Measurements from ENCODE around the gene SLC9A4.

Gene SLC9A4

DNA sequence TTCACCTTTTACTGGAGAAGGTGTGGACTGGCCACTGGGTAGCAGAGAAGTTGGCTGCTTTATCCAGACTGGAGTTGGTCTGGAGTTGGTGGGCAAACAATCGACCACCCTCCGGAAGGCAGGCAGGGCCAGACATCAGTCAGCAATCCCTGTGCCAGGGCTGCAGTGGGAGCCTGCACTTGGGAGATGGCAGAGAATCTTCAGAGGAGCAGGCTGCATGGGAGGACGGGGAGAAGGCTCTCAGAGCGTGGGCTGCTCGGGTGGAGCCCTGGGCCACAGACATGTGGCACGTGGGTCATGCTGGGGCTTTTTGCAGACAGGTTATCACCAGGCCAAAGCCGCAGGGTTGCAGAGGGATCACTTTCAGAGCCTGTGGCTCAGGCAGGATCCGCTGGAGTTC lies 29.6 kb downstream of the SLC9A4 start:
- DNase-seq (ENCODE audit: low spot score): no peak

DNA sequence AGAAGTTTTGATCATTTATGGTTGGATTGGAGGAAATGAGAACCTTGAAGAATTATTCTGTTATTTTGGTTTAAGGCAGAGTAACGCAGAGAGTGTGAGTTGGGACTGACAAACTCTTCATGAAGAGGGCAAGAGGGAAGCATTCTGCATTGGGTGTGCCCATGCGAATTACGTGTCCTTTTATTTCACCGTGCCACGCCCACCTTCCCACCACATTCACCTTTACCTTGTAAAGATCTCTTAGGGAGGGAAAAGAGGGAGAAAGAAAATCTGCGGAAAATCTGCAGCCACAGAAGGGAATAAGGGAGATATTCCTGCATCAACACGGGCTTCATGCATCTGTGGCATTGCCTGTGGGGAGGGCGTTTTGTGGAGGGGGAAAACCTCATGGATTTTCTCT lies 31.8 kb downstream of the SLC9A4 start:
- DNase-seq (ENCODE audit: low spot score): no peak

DNA sequence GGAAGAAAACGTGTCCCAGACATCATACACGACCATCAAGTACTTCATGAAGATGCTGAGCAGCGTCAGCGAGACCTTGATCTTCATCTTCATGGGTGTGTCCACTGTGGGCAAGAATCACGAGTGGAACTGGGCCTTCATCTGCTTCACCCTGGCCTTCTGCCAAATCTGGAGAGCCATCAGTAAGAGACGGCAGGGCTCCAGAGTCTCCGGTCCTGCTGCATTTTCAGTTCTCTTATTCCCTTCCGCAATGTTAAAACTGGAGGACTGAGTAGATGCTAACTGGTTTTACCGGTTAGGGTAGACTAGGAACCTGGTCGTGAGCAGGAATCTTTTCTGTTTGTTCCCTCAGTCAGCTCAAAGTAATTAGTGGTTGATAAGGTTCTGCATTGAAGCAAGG lies 32.3 kb downstream of the SLC9A4 start:
- peak; percentile 36 for DNase-seq (ENCODE audit: low spot score)

DNA sequence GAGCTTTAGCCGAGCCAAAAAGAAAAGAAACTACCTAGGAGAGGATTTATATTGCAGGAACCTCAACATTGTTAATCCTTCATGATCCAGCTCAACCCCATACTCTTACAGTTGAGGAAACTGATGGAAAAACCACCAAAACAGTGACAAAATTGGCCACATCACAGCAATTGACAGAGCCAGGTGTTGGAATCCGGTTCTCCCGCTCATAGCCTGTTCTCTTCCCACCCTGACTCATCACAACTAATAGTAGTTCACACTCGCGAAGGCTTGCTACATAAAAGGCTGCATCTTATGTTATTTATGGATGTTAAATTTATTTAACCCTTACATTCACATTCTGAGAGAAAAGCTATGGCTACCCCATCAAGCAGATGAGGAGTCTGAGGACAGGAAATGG lies 33.7 kb downstream of the SLC9A4 start:
- DNase-seq (ENCODE audit: low spot score): no peak

DNA sequence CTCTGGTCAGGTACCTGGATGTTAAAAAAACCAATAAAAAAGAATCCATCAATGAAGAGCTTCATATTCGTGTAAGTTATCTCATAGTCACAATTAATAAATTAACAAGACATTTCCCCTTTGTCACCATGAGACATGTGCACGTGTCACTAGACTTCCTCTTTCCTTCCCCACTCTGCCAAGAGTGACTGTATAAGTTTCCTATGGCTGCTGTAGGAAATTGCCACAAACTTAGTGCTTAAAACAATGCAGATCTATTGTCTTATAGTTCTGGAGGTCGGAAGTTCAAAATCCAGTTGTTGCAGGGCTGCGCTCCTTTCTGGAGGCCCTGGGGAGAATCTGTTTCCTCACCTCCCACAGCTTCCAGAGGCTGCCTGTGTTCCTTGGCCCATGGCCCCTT lies 35.8 kb downstream of the SLC9A4 start:
- no peak for DNase-seq (ENCODE audit: low spot score)

DNA sequence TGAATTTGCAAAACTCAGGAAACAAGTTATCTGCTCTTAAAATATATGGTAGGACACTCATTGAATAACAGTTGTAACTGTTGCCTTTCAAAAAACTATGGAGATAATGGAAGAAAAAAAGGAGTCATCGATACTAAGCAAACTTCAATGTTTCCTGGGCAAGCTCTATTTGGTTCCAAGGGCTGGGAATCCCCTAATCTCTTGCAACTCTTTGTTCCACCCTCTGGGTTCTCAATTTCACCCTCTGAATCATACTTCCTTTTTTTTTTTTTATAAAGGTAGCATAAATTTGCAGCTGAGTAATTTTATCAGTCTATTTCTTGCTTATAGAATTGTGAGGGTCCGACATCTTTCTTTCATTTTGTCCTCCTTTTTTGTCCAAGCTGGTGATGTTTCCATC lies 36.7 kb downstream of the SLC9A4 start:
- no peak for DNase-seq (ENCODE audit: low spot score)

DNA sequence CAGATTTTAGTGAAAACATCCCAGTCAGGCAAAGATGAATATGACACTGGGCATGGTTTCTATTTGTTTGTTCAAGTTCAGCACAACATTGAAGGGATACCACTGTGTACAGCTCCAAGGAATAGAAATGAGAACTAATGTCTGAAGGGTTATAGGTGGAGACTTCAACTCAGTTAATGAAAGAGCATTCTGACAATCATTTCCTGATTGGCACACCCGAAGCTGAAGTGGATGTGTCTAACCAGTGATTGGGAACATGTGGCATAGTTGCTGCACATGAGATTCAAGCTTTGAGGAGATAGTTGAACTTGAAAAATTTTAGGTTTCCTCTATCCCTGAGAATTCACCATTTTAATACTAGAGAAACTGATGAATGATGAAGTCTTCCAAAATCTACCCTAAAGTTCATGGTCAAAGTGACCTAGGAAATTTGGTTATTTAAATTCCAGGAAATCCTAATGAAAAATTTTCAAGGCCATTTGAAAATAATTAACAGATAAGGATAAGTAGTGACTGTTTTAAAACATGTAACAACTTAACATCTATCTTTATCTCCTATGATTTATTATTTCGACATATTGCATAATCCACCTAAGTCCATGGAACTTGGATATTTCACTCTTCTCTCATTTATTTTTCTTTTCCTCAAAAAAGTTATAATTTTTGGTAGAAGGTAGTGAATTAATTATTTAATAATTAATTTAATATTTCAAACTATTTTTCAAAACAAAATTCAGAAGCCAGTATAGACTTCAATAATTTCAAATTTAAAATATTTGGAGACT lies 38.0 kb downstream of the SLC9A4 start:
- no peak for DNase-seq (ENCODE audit: low spot score)

DNA sequence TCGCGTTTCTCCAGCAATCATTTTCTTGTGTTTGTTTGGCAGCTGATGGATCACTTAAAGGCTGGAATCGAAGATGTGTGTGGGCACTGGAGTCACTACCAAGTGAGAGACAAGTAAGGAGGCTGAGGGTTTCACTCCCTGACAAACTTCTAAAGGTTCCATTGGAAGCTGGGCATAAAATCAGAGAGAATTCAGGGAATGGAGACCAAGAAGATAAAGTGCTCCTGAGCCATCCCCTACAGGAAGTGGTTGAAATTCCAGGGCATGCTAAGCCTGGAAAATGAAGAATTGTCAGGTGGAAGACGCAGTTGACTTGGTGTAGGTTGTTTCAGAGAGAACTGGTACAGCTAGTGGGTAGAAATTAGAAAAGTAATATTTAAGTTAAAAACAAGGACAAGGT lies 39.1 kb downstream of the SLC9A4 start:
- DNase-seq (ENCODE audit: low spot score): no peak

DNA sequence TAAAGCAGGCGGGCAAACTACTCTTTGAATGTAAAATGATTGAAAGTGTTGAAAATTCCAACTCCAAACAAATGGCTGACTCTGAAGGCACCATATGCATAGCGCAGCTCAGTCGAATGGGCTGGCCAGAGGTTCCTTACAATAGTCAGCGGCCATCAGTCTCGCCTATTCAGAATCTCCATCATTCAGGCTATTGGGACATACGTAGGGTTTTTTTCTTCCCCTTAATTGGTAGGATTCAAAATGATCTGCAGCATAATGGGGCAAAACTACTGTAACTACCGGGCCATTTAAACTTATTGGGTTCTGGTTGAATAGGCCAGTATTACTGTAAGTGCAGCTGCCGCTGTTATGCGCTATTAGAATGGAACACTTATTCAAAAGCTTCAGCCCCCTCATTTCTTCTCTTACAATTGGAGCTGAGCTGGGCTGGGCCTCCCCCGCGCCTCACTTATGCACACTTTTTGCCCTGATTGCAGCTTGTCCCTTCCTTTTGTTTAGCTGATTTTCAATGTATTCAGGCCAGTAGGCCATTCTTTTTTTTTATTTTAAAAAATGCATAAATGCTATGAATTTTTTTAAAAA lies 40.4 kb downstream of the SLC9A4 start:
- no peak for DNase-seq (ENCODE audit: low spot score)

DNA sequence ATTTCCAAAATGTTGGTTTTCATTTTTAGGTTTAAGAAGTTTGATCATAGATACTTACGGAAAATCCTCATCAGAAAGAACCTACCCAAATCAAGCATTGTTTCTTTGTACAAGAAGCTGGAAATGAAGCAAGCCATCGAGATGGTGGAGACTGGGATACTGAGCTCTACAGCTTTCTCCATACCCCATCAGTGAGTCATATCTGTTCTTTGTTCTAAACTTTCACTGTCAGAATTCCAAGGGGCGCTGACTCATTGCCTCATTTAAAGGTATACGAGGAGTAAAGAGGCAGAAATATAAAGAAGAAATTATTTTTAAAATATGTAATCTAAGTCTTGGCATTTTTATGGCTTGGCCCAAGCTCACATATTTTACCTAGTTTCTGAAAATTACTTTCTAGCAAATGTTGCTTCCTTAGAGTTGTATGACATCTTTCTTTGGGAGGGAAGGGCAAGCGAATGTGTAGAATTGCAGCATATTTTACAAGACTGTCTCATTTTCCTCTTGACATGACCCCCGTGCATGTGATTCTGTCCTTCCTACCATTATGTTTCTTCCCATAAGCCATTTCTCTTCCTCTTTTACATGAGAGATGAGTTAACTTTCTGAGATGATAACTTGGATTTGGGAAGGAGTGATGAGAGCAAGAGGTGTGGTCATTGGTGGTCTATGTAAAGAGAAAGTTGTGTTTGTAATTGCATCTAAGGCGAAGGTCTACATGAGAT lies 41.2 kb downstream of the SLC9A4 start:
- DNase-seq (ENCODE audit: low spot score): no peak

DNA sequence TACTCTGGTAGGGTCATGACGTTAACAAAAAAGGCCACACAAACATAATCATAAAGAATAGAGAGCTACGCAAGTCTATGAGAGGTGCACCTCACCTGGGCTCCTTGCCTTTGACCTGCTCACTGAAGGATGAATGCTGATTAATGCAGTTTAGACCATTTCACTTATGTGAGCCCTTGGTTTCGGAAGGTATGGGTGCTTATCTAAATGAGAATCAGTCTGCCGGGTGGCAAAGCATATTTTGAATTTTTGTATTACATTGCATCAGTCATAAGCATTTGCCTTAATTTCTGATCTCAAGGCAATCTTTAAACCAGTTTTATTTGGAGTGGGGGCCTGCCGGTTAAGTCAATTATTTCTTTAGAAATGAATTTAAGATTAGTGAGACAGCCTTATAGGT lies 42.8 kb downstream of the SLC9A4 start:
- no peak for DNase-seq (ENCODE audit: low spot score)

DNA sequence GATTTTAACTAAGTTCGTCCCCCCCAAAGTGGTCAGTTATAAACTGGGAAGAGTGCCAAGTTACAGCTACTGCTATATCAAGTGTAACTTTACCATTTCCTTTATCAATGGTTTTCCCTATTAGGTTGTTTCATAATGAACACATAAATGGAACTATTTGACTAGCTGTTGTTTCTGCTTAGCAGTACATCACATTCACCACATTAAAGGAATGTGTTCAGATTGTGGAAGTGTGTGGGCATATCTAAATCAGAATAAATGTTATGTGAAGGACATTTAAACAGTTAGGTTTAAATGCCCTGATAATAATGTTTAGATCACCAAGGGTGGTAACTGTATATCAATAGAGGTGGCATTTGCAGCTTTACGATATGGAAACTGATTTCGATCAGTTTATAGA lies 45.1 kb downstream of the SLC9A4 start:
- DNase-seq (ENCODE audit: low spot score): no peak

DNA sequence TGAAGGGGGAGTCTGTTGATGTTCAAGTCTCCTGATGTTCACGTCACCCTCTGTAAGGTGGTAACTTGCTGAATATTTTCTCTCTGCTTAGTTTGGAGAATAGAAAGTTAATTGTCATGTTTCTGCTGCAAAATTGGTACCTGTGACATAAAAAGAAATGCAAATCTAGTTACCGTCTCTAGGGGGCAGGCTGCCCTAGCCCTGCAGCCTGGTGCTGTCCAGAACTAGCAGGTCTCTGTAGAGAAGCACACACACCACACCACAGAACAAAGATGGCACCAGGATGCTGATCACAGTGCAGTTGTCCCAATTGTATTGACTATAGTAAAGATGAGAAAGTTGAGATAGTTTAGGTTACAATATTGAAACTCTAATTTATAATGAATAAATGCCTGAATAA lies 47.0 kb downstream of the SLC9A4 start:
- DNase-seq (ENCODE audit: low spot score): peak; percentile 18

DNA sequence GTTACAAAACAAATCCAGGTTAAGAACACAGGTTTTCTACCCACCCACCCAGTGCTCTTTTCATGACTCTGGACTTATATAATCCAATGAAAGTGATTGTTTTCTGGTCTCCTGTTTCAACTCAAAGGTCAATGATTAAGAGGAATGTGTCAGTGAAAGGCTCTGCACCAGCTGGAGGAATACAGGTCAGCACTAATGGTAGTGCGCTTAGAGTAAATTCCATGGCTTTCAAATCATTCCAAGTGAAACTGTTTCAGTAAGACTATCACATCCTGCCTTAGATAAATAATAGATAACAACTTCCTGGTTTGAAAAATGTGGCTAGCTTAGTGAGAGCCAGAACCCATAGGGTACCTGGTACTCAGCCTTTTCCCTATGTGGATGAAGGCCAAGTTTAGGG lies 47.8 kb downstream of the SLC9A4 start:
- no peak for DNase-seq (ENCODE audit: low spot score)

DNA sequence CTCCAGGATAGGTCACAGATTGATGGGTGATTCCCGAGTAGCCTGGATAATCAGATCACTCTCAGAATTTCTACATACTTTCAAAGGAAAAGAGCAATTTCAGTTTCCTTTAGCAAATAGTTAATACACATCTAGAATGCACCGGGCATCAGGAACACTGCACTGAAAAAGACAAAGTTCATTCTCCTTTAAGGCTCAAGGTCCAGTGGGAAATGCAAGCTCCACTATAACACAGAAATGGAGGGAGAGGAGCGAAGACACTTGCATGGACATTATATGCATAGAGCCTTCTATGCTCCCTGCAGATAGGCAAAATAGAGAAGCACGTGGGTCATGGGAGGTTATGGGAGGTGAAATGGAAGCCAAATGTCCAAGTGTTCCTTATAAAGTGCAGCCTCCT lies 49.1 kb downstream of the SLC9A4 start:
- DNase-seq (ENCODE audit: low spot score): no peak

DNA sequence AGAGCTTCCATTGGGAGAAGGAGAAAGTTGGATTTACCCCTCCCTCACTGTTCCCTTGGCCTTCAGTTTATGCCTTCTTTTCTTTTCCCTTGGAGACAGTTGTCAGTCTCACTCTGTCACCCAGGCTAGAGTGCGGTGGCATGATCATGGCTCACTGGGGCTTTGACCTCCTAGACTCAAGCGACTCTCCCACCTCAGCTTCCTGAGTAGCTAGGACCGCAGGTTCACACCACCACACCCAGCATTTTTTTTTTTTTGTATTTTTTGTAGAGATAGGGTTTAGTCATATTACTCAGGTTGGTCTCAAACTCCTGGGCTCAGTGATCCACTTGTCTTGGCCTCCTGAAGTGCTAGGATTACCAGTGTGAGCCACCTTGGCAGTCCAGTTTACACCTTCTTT lies 49.9 kb downstream of the SLC9A4 start:
- DNase-seq (ENCODE audit: low spot score): no peak

DNA sequence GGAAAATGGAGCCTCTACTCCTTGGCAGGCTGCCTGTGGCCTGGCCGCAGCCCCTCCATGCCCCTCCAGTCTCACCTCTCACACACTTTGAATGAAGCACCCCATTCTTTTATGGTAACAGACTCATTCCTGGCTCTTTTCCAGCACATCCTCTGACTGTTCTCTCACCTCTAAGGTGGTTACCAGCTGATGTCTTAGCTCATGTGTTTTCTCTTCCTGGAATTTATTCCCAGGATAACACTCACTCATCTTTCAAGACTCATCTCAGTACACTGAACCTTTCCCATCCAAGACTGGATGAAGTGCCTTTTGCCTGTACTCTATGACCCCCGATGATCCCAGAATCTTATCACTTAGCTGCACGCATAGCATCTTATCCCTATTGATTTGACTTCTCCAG lies 50.6 kb downstream of the SLC9A4 start:
- no peak for DNase-seq (ENCODE audit: low spot score)

DNA sequence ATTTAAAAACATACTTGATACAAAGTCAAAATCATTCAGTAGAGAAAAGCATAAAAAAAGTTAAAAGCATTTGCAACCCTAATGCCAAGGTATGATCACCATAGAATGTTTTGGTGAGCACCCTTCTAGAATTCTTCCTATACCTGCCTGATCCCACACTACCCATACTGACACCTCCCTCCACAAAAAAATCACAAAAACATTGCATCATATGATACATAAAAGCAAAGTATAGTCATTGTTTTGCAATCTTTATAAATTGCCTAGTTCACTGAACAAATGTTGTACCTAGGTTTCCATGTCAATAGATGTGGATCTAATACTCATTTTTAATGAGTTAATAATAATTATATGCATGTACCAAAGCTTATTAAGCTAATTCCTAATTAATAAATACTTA lies 54.1 kb downstream of the SLC9A4 start:
- DNase-seq (ENCODE audit: low spot score): no peak

DNA sequence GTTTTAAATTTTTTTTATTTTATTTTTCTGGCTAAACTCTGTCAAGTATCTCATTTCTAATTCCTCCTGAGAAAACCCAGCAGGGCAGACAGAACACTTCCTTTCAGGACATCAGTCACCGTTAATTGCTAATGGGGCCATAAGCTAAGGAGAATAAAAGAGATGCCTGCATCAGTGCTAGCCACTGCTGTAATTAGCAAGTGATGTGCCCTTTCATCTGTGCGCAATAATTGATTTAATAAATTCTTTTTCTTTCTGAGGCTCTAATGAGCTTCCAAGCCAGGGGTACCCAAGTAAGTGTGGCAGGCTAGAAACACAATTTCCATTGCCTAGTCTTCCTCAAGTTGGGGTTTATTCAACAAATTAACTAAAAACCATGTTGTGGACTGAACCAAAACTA lies 65.5 kb downstream of the SLC9A4 start:
- no peak for DNase-seq (ENCODE audit: low spot score)

DNA sequence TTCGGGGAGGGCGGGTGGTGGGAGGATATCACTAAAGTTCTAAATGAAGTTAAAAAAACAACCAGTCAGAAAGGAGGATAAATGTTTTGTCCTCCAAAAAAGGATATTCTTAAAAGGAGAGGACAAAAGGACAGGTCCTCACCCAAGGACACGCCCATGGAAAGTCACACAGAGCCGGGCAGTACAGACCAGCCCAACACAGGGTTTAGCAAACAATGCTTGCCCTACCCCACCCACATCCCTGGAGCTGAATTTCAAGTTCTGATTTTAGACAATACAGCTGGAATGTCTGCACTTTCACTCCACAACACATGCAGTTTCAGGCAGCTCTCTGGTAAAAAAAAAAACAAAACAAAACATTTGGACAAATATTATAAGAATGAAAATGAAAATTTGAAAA lies 67.9 kb downstream of the SLC9A4 start:
- DNase-seq (ENCODE audit: low spot score): no peak

DNA sequence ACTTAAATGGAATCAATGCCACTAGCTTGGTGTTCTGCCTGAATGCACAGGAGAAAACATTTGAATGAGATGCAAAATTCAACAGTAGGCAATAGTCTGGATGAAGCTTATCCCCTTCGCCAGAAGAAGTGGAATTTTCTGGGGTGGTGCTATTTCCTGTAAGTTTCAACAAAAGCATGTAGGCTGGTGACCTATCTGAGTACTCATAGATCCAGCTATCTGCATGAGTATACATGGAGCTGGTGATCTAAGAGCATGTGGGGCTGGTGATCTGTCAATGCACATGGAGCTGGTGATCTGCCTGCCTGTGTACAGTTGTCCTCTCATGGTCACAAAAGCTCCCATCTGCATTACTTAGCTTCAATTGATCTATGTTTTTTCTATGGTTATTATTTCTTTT lies 71.2 kb downstream of the SLC9A4 start:
- no peak for DNase-seq (ENCODE audit: low spot score)

DNA sequence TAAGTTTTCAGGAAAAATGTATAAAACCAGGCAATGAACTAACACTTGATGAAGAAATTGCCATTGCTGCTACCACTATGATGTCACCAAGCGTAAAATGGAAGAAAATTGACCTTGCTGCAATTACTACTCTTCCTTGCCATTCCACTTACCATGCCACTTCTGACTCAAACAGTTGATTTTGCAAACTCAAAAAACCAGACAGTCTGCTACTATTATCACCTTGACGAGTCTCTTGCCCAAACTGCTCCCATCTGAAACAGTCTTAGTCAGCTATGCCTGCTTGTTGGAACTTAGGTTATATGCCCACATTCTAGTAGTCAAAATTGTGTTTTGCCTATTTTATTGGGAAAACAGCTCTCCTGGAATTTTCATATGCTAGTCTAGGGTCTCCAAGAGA lies 74.4 kb downstream of the SLC9A4 start:
- DNase-seq (ENCODE audit: low spot score): no peak

DNA sequence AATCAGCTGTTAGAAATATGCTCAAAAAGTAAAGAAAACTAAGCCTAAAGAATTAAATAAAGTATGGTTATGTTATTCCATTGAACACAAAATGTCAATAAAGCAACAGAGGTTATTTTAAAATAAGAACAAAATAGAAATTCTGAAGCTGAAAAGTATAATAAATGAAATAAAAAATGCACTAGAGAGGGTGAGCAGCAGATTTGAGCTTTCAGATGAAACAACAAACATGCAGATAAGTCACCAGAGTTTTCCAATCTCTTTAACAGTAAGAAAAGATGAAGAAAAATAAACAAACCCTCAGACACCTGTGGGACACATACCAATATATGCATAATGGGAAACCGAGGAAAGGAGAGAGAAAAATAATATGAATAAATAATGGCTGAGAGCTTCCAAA lies 76.0 kb downstream of the SLC9A4 start:
- DNase-seq (ENCODE audit: low spot score): no peak

DNA sequence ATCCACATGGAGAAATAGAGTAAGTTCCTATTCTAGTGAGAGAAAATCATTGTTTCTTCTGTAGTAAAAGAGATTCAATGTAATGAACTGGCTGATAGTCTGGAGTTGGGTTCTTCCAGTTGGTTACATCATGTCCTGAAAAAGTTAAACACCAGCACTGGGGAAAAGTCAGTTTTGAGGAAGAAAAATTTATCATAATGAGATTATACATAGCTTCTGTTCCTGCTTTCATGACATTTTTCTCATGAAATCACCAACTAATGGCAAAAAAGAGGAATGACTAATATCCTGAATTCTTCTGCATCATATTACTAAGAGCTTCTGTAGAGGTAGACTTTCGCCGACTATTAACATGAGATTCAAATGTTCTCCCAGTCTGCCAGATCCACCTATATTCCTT lies 77.1 kb downstream of the SLC9A4 start:
- no peak for DNase-seq (ENCODE audit: low spot score)

Measured in Ammon's horn (tissue), 1 donor.